ENCODE measurements around the gene KRT78.

DNA sequence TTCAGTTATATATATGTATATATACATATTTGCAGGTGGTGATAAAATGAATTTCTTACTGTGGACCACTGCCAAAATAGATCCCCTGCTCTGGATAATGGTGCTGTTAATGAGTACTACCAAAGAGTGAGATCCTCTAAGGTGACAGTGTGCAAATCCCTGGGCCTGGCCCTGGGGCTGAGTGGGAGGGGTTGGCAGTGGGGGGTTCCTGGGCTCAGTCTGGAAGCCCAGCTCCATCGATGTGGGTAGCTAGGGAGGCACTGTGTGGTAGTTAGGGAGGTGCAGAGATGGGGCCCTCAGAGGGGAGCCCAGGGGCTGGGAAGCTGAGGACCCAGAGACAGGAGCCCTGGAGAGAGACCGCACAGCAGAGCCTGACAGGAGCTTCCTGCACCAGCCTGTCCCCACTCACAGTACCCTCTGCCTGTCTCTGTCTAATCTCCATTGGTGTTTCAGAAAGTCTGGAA, 47.0 kb upstream of the KRT78 start:
- TF ChIP-seq, protein P1, sequence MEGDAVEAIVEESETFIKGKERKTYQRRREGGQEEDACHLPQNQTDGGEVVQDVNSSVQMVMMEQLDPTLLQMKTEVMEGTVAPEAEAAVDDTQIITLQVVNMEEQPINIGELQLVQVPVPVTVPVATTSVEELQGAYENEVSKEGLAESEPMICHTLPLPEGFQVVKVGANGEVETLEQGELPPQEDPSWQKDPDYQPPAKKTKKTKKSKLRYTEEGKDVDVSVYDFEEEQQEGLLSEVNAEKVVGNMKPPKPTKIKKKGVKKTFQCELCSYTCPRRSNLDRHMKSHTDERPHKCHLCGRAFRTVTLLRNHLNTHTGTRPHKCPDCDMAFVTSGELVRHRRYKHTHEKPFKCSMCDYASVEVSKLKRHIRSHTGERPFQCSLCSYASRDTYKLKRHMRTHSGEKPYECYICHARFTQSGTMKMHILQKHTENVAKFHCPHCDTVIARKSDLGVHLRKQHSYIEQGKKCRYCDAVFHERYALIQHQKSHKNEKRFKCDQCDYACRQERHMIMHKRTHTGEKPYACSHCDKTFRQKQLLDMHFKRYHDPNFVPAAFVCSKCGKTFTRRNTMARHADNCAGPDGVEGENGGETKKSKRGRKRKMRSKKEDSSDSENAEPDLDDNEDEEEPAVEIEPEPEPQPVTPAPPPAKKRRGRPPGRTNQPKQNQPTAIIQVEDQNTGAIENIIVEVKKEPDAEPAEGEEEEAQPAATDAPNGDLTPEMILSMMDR (conservative IDR thresholded peaks at IDR 0.05; ENCODE audit: low read length) = no peak
- no peak for TF ChIP-seq EZH2phosphoT487 (IDR thresholded peaks at IDR 0.05; ENCODE audit: borderline replicate concordance, low read depth, low read length)
